HG03095 (cell line): ENCODE measurements around the gene IBTK.
A peak's percentile ranks its signal among the peaks of the same experiment; 100 is the strongest.
"Not testable (repeated sequence)": the region's sequence is repeated elsewhere in the genome, so short reads cannot be mapped to it uniquely, and the experiment has no call there.

ENCODE experiments used
- ATAC-seq: cut with Tn5 transposase; IDR thresholded peaks from one replicate; pipeline ENCODE4 v1.9.1; 2021; ENCODE audit warnings: moderate library complexity; ENCODE audit not compliant: unreplicated experiment

IBTK gene

DNA sequence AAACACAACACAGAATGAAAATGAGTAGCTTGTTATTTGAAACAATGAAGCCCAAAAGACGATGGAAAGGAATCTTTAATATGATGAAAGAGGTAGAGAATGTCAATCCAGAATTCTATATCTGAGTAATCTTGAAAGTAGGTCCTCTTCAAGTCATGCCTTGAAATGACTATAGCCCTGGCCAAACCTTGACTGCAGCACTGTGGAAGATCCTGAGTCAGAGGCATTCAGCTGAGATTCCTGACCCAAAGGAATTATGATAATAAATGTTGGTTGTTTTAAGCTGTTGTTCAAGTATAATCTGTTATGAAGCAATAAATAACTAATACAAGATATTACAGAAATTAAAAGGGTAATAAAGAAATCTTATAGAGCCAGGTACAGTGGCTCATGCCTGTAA, 64.8 kb downstream of the IBTK start:
- ATAC-seq, result no peak

DNA sequence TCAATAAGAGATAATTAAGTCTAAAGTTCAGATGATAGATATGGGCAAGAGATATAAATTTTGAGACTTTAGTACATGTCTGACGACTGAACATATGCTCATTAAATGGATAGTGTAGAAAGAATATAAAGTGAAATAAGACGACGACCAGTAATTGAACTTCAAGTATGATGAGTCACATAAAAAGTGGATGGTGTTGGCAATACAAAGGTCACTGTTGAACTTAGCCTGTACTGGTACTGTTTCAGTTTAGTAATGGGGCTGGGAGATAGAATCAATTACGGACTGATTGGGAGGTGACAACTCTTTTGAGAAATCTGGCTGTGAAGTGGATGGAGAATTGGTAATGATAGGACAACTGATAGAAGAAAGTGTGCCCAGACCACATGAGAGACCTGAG, 68.1 kb downstream of the IBTK start:
- no peak for ATAC-seq

DNA sequence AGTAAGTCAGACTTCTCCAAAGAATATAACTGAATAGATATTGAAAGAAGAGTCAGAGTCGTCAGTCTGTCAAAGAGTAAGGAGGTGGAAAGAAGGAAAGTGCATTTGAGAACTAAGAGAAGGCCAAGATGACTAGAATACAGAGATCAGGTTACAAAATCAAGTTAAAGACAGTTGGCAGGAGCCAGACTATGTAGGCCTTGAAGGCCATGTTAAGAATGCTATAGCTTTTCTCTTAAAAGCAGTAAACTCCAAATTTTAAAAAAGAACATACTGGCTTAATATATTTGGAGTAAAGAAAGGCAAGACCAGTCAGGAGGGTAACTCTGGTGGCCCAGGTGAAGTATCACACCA, 68.8 kb downstream of the IBTK start:
- ATAC-seq, result no peak

DNA sequence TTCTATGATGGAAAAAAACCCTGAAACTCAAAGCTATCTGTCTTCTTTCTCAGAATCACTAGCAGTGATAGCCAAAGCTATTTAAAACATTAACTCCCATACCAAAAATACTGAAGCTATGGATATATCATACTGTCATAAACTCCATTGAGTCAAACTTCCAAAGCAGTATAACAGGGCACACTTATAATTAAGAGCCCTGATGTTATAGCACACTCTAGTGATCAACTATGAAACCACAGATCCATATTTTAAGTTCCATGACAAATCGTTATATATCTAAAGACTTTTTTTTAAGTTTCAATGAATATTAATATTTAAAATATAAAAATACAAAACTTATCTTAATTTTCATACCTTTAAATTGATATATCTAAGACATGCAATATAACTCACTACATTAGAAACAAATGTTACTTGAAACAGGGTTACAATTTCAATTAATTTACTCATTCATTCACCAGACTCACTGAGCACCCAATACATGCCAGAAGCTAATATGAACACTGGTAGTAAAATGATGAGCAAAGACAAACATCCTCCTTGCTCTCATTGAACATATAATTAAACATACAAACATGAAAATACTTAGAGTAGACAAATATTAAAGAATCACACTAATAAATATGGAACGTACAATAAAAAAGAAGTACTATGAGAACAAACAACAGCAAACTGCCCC, 69.3 kb downstream of the IBTK start:
- ATAC-seq, result no peak

DNA sequence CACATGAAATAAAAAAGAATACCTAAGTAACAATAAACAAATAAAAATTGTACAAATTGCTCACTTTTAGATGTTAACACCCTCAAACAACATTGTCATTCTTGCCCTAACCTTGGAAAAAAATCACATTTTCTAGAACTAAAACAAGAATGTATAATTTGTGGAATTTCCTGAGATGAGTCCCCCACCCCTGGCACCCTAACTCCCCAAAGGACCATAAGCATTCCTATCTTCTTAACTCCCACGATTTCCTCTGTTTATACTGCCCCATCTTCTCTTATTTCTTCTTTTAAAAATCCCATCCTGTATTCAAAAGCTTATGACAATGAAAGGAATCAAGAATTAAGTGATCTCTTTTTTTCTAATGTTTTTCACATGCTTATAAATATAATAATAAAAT, 70.9 kb downstream of the IBTK start:
- ATAC-seq, result no peak

DNA sequence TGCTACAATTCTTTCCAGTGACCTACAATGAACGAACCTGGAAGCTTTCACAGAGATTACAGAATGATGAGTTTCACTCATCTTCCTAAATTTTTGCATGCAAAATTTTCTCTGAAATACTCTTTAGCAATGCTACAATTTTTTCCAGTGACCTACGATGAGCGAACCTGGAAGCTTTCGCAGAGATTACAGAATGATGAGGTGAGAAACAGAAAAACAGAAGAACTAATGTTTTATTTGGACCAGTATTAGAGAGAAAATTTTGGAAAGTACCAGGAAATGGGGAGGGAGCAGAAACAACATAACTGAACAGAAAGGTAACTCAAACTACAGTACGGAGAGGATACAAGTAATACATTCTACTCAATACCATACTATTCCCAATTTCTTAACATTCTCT, 75.0 kb downstream of the IBTK start:
- no peak for ATAC-seq

DNA sequence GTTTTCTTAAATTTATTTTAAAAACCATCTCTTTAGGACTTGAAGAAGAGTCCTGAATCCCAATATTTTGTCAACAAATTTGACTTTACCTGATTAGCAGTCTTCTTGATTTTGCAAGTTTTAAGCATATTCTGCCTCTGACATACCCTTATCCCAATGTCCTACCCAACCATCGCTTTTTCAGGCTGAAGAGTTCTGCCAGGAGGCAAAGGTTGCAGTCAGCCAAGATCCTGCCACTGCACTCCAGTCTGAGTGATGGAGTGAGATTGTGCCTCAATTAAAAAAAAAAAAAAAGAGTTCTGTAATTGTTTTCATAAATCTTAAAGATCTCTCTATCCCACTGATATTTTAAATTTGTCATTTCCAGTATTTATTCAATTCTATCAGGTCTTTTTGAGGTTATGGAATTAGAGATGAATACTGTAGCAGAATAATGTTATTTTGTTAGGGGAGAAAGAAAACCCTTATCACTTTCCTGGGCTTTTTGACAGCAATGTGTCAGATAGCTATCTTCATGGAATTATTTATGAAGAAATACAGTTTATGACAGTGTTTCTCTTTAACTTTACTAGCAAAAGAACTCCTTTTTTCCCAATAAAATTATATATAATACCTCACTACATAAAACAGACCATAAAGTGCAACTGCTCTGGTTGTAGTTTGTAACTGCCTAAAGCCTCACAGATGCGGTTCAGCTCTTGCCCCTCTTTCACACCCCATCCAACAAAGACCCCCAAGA, 78.2 kb downstream of the IBTK start:
- ATAC-seq, result no peak

DNA sequence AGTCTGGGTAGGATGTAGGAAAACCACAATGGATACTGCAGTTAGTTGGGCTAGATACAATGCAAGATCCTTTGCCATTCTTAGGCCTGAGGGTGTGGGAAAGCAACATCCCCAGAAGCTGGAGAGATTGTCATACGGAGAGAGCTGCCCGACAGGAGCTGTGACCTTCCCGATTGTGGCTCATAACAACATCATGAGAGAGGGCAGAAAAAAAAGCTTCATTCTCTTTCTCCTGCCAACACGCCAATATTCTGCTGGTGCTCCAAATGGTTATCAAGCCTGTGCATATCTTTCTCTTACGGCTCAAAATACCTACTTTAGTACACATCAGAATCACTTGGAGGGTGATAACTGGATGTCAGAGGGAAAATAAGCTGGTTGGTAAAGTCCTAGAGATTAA, 81.1 kb downstream of the IBTK start:
- no peak for ATAC-seq

DNA sequence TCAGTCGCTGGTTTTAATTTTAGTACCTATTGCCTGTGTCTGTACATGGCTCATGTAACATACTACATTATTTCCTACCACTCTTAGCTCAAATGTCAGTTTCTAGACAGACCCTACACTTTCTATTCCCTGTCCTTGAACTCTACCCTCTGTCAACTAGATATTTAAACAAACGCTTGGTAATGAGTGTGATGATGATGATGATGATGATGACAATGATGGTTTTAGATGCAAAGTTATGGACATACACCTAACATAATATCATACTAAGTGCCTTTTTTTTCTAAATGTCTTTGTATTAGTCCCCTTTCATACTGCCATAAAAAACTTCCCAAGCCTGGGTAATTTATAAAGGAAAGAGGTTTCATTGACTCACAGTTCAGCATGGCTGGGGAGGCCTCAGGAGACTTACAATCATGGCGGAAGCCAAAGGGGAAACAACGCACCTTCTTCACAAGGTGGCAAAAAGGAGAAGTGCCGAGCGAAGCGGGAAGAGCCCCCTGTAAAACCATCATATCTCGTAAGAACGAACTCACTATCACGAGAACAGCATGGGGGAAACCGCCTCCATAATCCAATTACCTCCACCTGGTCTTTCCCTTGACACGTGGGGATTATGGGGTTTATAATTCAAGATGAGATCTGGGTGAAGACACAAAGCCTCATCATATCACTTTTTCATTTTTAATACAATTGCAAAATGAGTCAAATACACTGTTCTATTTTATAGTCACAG, 87.1 kb downstream of the IBTK start:
- ATAC-seq, result no peak

DNA sequence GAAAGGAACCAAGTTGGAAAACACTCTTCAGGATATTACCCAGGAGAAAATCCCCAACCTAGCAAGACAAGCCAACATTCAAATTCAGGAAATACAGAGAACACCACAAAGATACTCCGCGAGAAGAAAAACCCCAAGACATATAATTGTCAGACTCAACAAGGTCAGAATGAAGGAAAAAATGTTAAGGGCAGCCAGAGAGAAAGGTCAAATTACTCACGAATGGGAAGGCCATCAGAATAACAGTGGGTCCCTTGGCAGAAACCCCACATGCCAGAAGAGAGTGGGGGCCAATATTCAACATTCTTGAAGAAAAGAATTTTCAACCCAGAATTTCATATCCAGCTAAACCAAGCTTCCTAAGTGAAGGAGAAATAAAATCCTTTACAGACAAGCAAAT, 94.8 kb downstream of the IBTK start:
- not testable (repeated sequence) for ATAC-seq

DNA sequence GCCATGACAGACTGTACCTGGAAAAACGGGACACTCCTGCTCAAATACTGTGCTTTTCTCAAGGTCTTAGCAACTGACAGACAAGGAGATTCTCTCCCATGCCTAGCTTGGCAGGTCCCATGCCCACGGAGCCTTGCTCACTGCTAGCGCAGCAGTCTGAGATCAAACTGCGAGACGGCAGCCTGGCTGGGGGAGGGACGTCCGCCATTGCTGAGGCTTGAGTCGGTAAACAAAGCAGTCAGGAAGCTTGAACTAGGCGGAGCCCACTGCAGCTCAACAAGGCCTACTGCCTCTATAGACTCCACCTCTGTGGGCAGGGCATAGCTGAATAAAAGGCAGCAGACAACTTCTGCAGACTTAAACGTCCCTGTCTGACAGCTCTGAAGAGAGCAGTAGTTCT, 96.4 kb downstream of the IBTK start:
- ATAC-seq, result not testable (repeated sequence)

DNA sequence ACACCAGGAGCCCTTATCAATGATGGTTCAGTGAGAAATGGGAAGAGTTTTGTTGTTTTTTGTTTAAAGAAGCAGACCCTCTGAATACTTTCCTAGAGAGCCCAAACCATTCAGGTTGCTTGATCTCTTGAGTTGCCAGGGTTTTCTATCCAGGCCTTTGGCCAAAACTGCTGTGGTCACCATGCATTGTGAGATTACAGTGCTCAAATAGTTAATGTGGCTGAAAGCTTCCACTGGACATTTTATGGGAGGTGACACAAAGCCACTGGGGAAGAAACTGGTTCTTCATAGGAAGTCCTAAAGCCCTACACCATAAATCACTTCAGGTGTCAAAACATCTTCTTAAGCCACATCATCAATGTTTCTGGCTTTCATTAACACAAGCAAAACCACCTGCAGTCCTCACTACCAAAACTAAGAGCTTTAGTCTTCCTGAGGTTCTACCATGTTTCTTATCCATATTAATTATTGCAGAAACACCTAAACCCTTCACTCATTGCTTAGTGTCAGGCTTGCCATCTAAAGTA, 101.6 kb downstream of the IBTK start:
- no peak for ATAC-seq

DNA sequence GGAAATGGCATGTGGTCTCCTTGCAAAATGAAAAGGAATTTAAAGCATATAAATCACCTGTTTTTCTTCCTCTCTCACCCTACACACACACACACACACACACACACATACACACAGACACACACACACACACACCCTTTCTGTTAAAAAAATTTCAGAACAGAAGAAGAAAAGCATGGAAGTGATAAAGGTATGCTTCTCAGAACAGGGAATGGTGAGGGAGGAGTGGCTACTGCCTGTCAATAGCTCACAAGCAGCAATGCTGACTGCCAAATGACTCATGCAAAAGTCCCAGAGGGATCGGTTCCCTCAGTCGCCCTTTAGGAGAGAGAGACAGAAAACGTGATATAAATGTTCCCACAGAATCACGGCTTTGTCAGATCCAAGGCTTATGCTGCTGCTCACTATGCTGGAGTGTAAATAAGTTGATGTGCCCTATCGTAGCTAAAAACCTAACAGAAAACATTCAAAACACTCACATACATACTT, 102.6 kb downstream of the IBTK start:
- no peak for ATAC-seq

DNA sequence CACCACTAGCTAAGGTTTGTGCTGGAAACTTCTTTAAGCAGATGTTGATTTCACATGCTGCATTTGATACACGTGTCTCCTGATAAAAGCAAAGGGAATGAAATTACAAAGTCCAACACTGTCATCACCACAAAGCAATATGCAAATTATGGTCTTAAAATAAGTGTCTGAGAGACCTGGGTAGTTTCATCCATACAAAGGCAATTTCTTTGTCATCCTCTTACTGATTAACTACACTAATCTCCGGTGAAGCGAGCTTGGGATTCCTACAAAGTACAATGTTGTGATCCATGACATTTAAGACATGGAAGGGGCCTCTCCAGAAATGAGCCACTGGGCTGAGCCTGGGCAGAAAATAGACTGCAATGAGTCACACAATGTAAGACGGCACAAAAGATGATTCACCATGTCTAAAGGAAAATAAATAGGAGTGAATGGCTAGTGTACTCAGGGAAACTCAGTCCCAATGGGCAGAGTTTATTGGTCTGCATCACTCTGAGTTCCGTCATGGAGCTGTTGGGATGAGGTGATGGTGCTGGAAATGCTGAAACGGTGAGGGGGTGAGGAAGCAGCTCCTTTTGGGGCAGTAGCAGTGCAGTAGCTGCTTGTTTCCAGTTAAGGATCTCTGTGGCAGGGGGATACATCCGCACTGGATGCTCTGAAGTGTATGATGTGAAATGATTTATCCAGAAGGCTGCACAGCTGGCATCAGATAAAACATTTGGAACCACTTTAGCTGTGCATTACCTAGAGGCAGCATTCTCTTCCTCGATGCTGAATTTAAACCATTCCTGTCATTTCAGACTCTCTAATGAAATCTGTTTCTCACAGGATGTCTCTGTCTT, 103.3 kb downstream of the IBTK start:
- ATAC-seq, result peak; percentile 84

DNA sequence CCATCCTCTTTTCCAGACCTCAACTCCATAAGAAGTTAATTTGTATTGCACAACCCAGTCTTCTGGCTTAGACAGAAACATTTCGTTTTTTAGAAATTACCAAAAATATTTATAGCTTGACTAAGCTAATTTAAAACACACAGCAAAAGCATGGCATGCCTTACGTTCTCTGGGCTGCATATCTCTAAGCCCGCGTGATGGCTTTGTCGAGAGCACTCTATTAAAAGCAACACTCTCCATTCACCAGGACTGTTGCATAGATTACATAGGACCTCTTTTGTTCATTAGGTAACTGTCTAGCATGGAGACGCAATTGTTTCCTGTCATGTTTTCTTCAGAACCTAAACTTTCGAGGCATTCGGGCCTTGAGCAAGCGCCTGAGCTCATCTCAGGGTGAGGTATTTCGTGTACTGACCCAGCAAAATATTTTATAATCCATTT, 104.5 kb downstream of the IBTK start:
- no peak for ATAC-seq

DNA sequence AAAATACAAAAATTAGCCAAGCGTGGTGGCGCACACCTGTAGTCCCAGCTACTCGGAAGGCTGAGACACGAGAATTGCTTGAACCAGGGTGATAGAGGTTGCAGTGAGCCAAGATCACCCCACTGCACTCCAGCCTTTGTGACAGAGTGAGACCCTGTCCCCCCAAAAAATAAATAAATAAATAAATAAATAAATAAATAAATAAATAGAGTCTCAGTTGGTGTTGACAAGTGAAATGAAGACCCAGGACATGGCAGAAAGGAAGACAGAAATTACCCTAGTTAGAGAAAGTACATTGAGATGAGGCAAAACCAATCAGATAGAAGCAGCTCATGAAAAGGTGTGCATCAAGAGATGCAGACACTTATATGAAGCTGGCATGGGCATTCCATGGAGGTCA, 105.0 kb downstream of the IBTK start:
- ATAC-seq, result no peak

DNA sequence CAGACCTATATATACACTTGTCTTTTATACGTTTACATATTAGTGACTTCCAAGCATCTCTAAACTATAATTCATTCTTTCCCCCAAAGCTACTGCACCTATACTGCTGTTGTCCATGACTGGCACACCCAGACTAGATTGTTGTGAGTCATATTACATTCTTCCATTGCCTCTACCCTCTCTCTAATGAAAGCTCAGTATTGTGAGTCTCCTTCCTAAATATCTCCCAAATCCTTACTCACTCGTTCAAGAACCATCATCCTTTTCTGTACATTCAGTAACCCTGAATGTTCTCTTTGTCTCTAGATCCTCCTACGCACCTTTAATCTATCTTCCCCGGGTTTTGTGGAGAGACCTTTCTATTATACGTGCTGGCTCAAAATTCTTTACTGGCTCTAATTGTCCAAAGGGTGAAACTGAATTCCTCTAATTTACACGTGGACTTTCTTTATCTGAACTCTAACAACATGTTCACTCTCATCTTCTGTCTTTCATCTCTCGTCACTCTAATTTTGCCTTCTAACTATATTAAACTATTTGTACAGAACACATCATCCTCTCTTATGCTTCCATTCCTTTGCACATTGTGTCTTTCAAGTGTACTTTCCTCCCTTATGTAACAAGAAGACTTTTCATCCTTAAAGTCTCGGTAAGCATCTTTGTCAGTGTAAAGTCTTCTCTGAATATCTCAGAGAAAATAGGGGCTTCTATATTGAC, 109.3 kb downstream of the IBTK start:
- ATAC-seq, result no peak

DNA sequence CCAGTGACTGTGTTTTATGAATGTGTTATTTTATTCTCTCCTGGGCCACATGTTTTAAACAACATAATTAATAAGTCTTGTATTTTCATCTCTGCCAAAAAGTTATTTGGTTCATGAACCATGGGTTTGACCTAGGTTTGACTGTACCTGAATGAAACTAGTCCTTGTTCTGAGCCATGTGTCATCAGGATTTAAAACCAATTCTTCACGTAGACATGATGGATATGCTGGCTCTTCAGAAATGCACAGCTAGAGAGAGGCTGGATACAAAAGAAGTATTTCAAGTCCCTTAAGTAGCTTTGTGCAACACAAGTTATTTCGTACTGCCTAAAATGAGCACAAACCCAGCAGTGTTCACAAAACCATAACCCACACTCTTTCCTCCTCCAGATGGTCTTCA, 116.1 kb downstream of the IBTK start:
- ATAC-seq, result no peak

DNA sequence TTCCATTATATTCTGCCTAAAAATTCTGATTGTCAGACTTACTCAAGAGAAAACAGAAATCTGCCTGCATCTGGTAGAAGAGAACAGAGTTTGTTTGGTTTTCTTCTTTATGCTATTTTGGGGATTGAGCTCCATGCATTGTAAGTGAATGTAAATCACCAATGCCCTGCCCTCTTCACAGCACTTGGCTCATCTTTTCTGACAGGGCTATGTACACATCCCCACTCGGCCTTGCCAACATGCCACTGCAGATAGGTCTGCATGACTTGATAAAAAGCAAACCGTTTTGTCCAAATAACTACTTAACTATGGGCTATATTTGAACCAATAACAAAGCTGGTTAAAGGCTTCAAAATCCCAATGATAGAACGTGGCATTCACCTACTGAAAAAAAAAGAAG, 117.7 kb downstream of the IBTK start:
- ATAC-seq, result no peak

DNA sequence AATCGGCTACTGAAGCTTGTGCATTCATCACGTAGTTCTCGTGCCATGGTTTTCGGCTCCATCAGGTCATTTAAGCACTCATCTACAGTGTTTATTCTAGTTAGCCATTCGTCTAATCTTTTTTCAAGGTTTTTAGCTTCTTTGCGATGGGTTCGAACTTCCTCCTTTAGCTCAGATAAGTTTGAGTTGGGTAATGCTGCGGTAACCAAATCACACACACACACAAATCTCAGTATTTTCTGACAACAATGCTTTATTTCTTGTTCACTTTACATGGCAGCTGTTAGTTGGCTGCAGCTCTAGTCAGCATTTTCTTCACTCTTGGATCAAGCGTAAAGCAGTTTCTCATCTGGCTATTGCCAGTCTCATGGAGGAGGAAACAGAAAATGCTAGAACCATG, 118.6 kb downstream of the IBTK start:
- not testable (repeated sequence) for ATAC-seq
